SK-N-SH (cell line): ENCODE measurements around the gene TC2N. TPM values are rescaled to one million over a fixed set of nuclear protein-coding genes. Genes with fewer than 3 reads are reported as not detected.

Experiments
- CTCF ChIA-PET: fragments of 300-600, 350-600 bp; formaldehyde crosslinking; extraction: SDS; loops from one replicate; lab custom pipeline; 2021; lab: Yijun Ruan, JAX
- POLR2A ChIA-PET: fragments of 350-600 bp; sonication (Branson Sonifier 250); formaldehyde crosslinking; extraction: SDS; loops from one replicate; lab custom pipeline; 2020; ENCODE audit warnings: antibody characterized with exemption, inconsistent platforms; lab: Yijun Ruan, JAX
- DNase-seq: peaks from one replicate; pipeline ENCODE4 v3.0.0; 2012
- H2AFZ ChIP-seq: fragments of 200-600 bp; sonication (generic); 2 replicates; pipeline ENCODE4 v1.8.1; 2016; ENCODE audit warnings: antibody characterized with exemption, mild to moderate bottlenecking, low read depth
- H3F3A ChIP-seq: fragments of 200-600 bp; sonication (generic); replicated peaks from 2 replicates; pipeline ENCODE3; 2016; ENCODE audit warnings: antibody characterized with exemption, mild to moderate bottlenecking; ENCODE audit not compliant: insufficient read depth
- H3K27ac ChIP-seq, 2 experiments: fragments of 200-500 bp in 1 of 2; fragments of 200-600 bp in 1 of 2; sonication (Bioruptor generic) in 1 of 2; sonication (generic), shearing (Covaris generic) in 1 of 2; 2 replicates each; pipeline versions ENCODE4 v1.5.1 to v1.6.1; 2014 to 2016; ENCODE audit warnings: low read depth in 2 of 2, inconsistent platforms in 1 of 2, low read length in 1 of 2, mild to moderate bottlenecking in 1 of 2, mixed read lengths in 1 of 2
- H3K27me3 ChIP-seq: fragments of 200-600 bp; sonication (generic), shearing (Covaris generic); 2 replicates; pipeline ENCODE4 v1.6.1; 2016; ENCODE audit warnings: mixed run types; ENCODE audit not compliant: insufficient read depth
- H3K36me3 ChIP-seq, 2 experiments: fragments of 200-500 bp in 1 of 2; fragments of 200-600 bp in 1 of 2; sonication (Bioruptor generic) in 1 of 2; sonication (generic) in 1 of 2; replicated peaks in 1 of 2; 2 replicates each; pipeline versions ENCODE3 to v1.5.1; 2014 to 2016; ENCODE audit warnings: low read length in 1 of 2, mild to moderate bottlenecking in 1 of 2; ENCODE audit not compliant: insufficient read depth in 2 of 2, control insufficient read depth in 1 of 2
- H3K4me1 ChIP-seq, 2 experiments: fragments of 200-500 bp in 1 of 2; fragments of 200-600 bp in 1 of 2; sonication (Bioruptor generic) in 1 of 2; sonication (generic), shearing (Covaris generic) in 1 of 2; 2 replicates each; pipeline versions ENCODE4 v1.5.1 to v1.6.1; 2014 to 2016; ENCODE audit warnings: low read depth in 1 of 2, low read length in 1 of 2, mixed run types in 1 of 2; ENCODE audit not compliant: insufficient read depth in 2 of 2, control insufficient read depth in 1 of 2
- H3K4me2 ChIP-seq: fragments of 200-600 bp; sonication (generic), shearing (Covaris generic); 2 replicates; pipeline ENCODE4 v1.6.1; 2017; ENCODE audit warnings: mixed run types
- H3K4me3 ChIP-seq, 2 experiments: fragments of 200-500 bp in 1 of 2; fragments of 200-600 bp in 1 of 2; sonication (Bioruptor generic) in 1 of 2; sonication (generic), shearing (Covaris generic) in 1 of 2; 2 replicates each; pipeline versions ENCODE4 v1.5.1 to v1.8.1; 2014 to 2016; ENCODE audit warnings: low read depth in 2 of 2, inconsistent platforms in 1 of 2, low read length in 1 of 2, mild to moderate bottlenecking in 1 of 2, mixed read lengths in 1 of 2, moderate library complexity in 1 of 2
- H3K79me2 ChIP-seq: fragments of 200-600 bp; sonication (generic); 2 replicates; pipeline ENCODE4 v1.8.1; 2017; ENCODE audit warnings: mild to moderate bottlenecking; ENCODE audit not compliant: insufficient read depth
- H3K9ac ChIP-seq: fragments of 200-600 bp; sonication (generic); 2 replicates; pipeline ENCODE4 v1.6.1; 2017; ENCODE audit warnings: mixed run types
- H3K9me2 ChIP-seq: fragments of 200-600 bp; sonication (generic); 2 replicates; pipeline ENCODE4 v1.6.1; 2017; ENCODE audit warnings: mixed run types
- H3K9me3 ChIP-seq: fragments of 200-600 bp; sonication (generic); 2 replicates; pipeline ENCODE4 v1.6.1; 2017; ENCODE audit warnings: mixed run types, mild to moderate bottlenecking, moderate library complexity
- H4K20me1 ChIP-seq: fragments of 200-600 bp; sonication (generic); 2 replicates; pipeline ENCODE4 v1.6.1; 2017; ENCODE audit warnings: mild to moderate bottlenecking, mixed run types; ENCODE audit not compliant: insufficient read depth
- CTCF ChIP-seq: fragments of 200-600 bp; sonication (generic); IDR thresholded peaks from 2 replicates; pipeline ENCODE4 v1.6.1; 2017; ENCODE audit warnings: antibody characterized with exemption, mild to moderate bottlenecking, moderate library complexity
- EZH2phosphoT487 ChIP-seq: fragments of 200-600 bp; sonication (generic); IDR thresholded peaks from 2 replicates; pipeline ENCODE4 v1.6.1; 2017; ENCODE audit warnings: low read depth, mixed run types, mild to moderate bottlenecking, antibody characterized with exemption, moderate library complexity, borderline replicate concordance
- GATA2 ChIP-seq: sonication (generic); formaldehyde crosslinking; IDR thresholded peaks from 2 replicates; pipeline ENCODE4 v1.5.0; 2020; ENCODE audit warnings: mild to moderate bottlenecking, missing genetic modification reagents
- MAX ChIP-seq: IDR thresholded peaks from 2 replicates; pipeline ENCODE4 v1.4.0; 2012; ENCODE audit warnings: low read depth
- RXRA ChIP-seq: IDR thresholded peaks from 2 replicates; pipeline ENCODE4 v1.4.0; 2012; ENCODE audit warnings: low read depth, mild to moderate bottlenecking, borderline replicate concordance
- SMC3 ChIP-seq: IDR thresholded peaks from 2 replicates; pipeline ENCODE4 v1.6.1; 2012; ENCODE audit warnings: low read depth, low read length, improper control_type of control experiment
- TEAD4 ChIP-seq: IDR thresholded peaks from 2 replicates; pipeline ENCODE4 v1.4.0; 2012; ENCODE audit warnings: mild to moderate bottlenecking, borderline replicate concordance; ENCODE audit not compliant: insufficient read depth
- USF1 ChIP-seq: IDR thresholded peaks from 2 replicates; pipeline ENCODE4 v1.4.0; 2012; ENCODE audit warnings: low read depth, borderline replicate concordance
- WGBS: methylation state at CpG from one replicate; pipeline ENCODE4 v1.1.6; 2017; ENCODE audit warnings: low lambda C conversion rate; 5-methylcytosine and 5-hydroxymethylcytosine counted together
- polyA plus RNA-seq, 3 experiments: library from polyadenylated mRNA; depleted of rRNA; stranded (reverse); fragments of >200 nt; gene quantifications; 2 replicates each; pipeline ENCODE4 v1.2.3, GENCODE V29; 2012

Gene TC2N
- polyA plus RNA-seq, 1 of the 3 experiments (the other 2 are of a cell fraction): not detected

- no peak overlapping the region for H3K4me2 ChIP-seq
- ChIA-PET POLR2A (no interaction called here), CTCF (no interaction called here)
- no peak overlapping the region for H2AFZ ChIP-seq
- peaks cover 7% of the 10 kb centered on the region; the same call in 1 of the 2 replicates for H3K27me3 ChIP-seq
- H3K79me2 ChIP-seq: no peaks in the 10 kb centered on the region
- no peaks in the 10 kb centered on the region for H3K9me3 ChIP-seq
- H3K4me3 ChIP-seq: no peak overlapping the region
- TF ChIP-seq USF1: no peak
- no peaks in the 10 kb centered on the region for H3F3A ChIP-seq
- H3K9ac ChIP-seq: no peak overlapping the region
- H3K4me1 ChIP-seq: no peaks in the 10 kb centered on the region
- no peaks in the 10 kb centered on the region for H3K36me3 ChIP-seq
- H4K20me1 ChIP-seq: no peaks in the 10 kb centered on the region
- H3K27ac ChIP-seq: no peak overlapping the region
- DNase-seq: no peak
- 37% methylated on average over 2 of the region's 2 CpGs for WGBS
- H3K9me2 ChIP-seq: no peaks in the 10 kb centered on the region
These were observed 89.1 kb downstream of the TC2N start for GRCh38 chr14:91778217-91778616.

GRCh38 chr14:91774140-91775096 is 92.9 kb downstream of the TC2N start:
- CTCF ChIA-PET: no interaction called here

More at GRCh38 chr14:91774140-91775096, 92.9 kb downstream of the TC2N start:
- Histone ChIP-seq H4K20me1 (no peaks in the 10 kb centered on the region), H3K79me2 (no peaks in the 10 kb centered on the region), H3K9me3 (no peaks in the 10 kb centered on the region), H3K27ac (no peak overlapping the region), H3K4me1 (no peaks in the 10 kb centered on the region), H3K4me2 (no peak overlapping the region), H3K9me2 (no peaks in the 10 kb centered on the region), H3K36me3 (no peaks in the 10 kb centered on the region), H2AFZ (no peak overlapping the region), H3K9ac (no peak overlapping the region), H3F3A (no peaks in the 10 kb centered on the region), H3K27me3 (peaks cover 7% of the 10 kb centered on the region; the same call in 1 of the 2 replicates), H3K4me3 (no peak overlapping the region)
- 12% methylated on average over 5 of the region's 5 CpGs for WGBS
- TF ChIP-seq MAX (no peak), TEAD4 (no peak), GATA2 (CRISPR knock-in tag) (no peak), SMC3 (no peak), EZH2phosphoT487 (no peak), RXRA (no peak), CTCF (no peak), USF1 (no peak)
- POLR2A ChIA-PET: interaction anchor here (0.6 kb wide), 1 partner anchor 80 kb away, joined by 4 read pairs; no protein-coding TSS in a partner anchor
- no peak for DNase-seq
